GM19193 (cell line): ENCODE results near the gene ZNF469.

Experiments used
- POLR2A ChIP-seq: IDR thresholded peaks from 4 replicates; pipeline ENCODE4 v1.6.1; 2011; ENCODE audit not compliant: insufficient read depth, insufficient read length; ENCODE audit errors: extremely low read depth

Gene ZNF469

GRCh38 chr16:88344411-88345030 is 38.2 kb upstream of the ZNF469 start:
- TF ChIP-seq POLR2A = no peak

- no peak for TF ChIP-seq POLR2A
These were observed 37.6 kb upstream of the ZNF469 start for GRCh38 chr16:88345031-88345720.

- TF ChIP-seq POLR2A = no peak
These were observed 36.8 kb upstream of the ZNF469 start for GRCh38 chr16:88345721-88346560.

- no peak for TF ChIP-seq POLR2A
These were observed 35.9 kb upstream of the ZNF469 start for GRCh38 chr16:88346680-88347505.

GRCh38 chr16:88347656-88348376 is 34.9 kb upstream of the ZNF469 start:
- TF ChIP-seq POLR2A = no peak

- no peak for TF ChIP-seq POLR2A
These were observed 34.2 kb upstream of the ZNF469 start for GRCh38 chr16:88348377-88349152.

GRCh38 chr16:88349153-88349902 is 33.4 kb upstream of the ZNF469 start:
- no peak for TF ChIP-seq POLR2A

GRCh38 chr16:88349903-88350900 is 32.6 kb upstream of the ZNF469 start:
- TF ChIP-seq POLR2A = no peak

GRCh38 chr16:88350922-88351321 is 31.8 kb upstream of the ZNF469 start:
- no peak for TF ChIP-seq POLR2A

- no peak for TF ChIP-seq POLR2A
These were observed 31.2 kb upstream of the ZNF469 start for GRCh38 chr16:88351491-88352101.
